Esophagus muscularis mucosa (tissue), 4 donors: ENCODE results near the gene SLC4A4. TPM values are rescaled to one million over a fixed set of nuclear protein-coding genes. Genes with fewer than 3 reads are reported as not detected.

Experiments
- DNase-seq: peaks from one replicate; pipeline ENCODE4 v3.0.0-alpha.2; 2017; ENCODE audit errors: extremely low spot score
- H3K27ac ChIP-seq, 4 donors: fragments of 200-600 bp; sonication (generic); replicated peaks in 1 of 4; 1 replicate in 3 of 4; 2 replicates in 1 of 4; pipeline ENCODE4 v1.5.1; 2016 to 2019; ENCODE audit warnings: mild to moderate bottlenecking in 1 of 4
- H3K27me3 ChIP-seq, 4 donors: fragments of 200-600 bp; sonication (generic); one replicate each; pipeline versions ENCODE4 v1.5.1 to v1.6.0; 2016 to 2019
- H3K36me3 ChIP-seq, 4 donors: fragments of 200-600 bp; sonication (generic); one replicate each; pipeline ENCODE4 v1.5.1; 2016 to 2019
- H3K4me1 ChIP-seq, 4 donors: fragments of 200-600 bp; sonication (generic); one replicate each; pipeline ENCODE4 v1.5.1; 2016 to 2019
- H3K4me3 ChIP-seq, 4 donors: fragments of 200-600 bp; sonication (generic); 1 replicate in 2 of 4; 2 replicates in 2 of 4; pipeline ENCODE4 v1.5.1; 2016 to 2019; ENCODE audit warnings: mild to moderate bottlenecking in 4 of 4, moderate library complexity in 1 of 4
- H3K9me3 ChIP-seq, 4 donors: fragments of 200-600 bp; sonication (generic); 1 replicate in 3 of 4; 2 replicates in 1 of 4; pipeline ENCODE4 v1.5.1; 2016 to 2019
- EP300 ChIP-seq: sonication (generic); formaldehyde crosslinking; IDR thresholded peaks from one replicate; pipeline ENCODE4 v1.6.1; 2017; ENCODE audit warnings: antibody characterized with exemption
- POLR2A ChIP-seq: fragments of 450-650 bp; IDR thresholded peaks from one replicate; pipeline ENCODE4 v1.6.1; 2017; ENCODE audit warnings: antibody characterized with exemption, moderate library complexity, mild to moderate bottlenecking, low read depth
- POLR2AphosphoS5 ChIP-seq, 2 donors: sonication (generic); formaldehyde crosslinking; IDR thresholded peaks; one replicate each; pipeline ENCODE4 v1.6.1; 2017; ENCODE audit warnings: antibody characterized with exemption in 2 of 2
- WGBS: methylation state at CpG from one replicate; pipeline ENCODE4 v1.1.5; 2018; 5-methylcytosine and 5-hydroxymethylcytosine counted together
- intact Hi-C: fragments of 100-400 bp; cut with DNase I; formaldehyde crosslinking; loops from one replicate; pipeline ENCODE4 v1.15.1; 2023
- total RNA-seq, 4 donors: library from RNA; depleted of rRNA; stranded (reverse); fragments of >200 nt; gene quantifications; one replicate each; pipeline versions ENCODE4 v1.1.0 to v1.2.1, GENCODE V29; 2016
- TF ChIP-seq, protein P1 (sequence below), 3 experiments: fragments of 200-600 bp in 2 of 3; fragments of 450-650 bp in 1 of 3; sonication (generic) in 2 of 3; IDR thresholded peaks; one replicate each; pipeline ENCODE4 v1.5.1; 2017 to 2019; ENCODE audit warnings: antibody characterized with exemption in 3 of 3, mild to moderate bottlenecking in 2 of 3, moderate library complexity in 1 of 3

Gene SLC4A4
- total RNA-seq, 4 donors from 2014 or later, result 1.2 to 4.8 (median 2.7) TPM

DNA sequence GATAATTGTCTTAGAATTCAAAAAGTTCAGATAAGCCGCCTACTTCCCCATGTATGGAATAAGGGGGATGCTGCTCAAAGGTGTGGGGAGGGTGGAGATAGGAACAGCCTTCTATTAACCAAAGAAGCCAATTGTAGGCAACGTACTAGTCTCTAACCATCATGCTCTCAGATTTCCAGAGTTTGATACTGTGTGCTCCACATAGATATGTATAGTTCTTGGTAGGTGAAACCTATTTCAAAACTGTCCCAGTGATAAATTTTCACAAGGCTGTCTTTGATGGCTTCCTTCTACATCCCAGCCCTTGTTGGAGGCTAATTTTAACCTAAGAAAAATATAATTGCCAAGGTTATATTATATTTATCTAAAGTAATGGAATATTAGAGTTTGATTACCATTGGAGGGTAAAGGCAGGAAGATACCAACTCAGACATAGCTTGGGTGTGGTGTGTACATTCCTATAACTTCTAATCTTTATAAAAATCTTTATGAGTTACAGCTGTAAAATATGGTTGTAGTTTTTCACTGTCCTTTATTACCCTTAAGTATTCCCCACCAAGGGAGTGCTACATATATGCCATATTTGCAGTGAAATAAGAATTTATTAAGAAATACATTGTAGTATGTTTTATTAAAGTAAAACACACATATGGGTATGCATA is 87.7 kb downstream of the SLC4A4 start:
- TF ChIP-seq POLR2AphosphoS5 (IDR thresholded peaks at IDR 0.05), result no peak
- TF ChIP-seq POLR2A, result no peak
- TF ChIP-seq, protein P1, sequence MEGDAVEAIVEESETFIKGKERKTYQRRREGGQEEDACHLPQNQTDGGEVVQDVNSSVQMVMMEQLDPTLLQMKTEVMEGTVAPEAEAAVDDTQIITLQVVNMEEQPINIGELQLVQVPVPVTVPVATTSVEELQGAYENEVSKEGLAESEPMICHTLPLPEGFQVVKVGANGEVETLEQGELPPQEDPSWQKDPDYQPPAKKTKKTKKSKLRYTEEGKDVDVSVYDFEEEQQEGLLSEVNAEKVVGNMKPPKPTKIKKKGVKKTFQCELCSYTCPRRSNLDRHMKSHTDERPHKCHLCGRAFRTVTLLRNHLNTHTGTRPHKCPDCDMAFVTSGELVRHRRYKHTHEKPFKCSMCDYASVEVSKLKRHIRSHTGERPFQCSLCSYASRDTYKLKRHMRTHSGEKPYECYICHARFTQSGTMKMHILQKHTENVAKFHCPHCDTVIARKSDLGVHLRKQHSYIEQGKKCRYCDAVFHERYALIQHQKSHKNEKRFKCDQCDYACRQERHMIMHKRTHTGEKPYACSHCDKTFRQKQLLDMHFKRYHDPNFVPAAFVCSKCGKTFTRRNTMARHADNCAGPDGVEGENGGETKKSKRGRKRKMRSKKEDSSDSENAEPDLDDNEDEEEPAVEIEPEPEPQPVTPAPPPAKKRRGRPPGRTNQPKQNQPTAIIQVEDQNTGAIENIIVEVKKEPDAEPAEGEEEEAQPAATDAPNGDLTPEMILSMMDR (IDR thresholded peaks at IDR 0.05), result no peak
- TF ChIP-seq EP300, result no peak
- H3K27me3 ChIP-seq, result no peaks in the 10 kb centered on the region
- H3K36me3 ChIP-seq, result no peaks in the 10 kb centered on the region
- 88% methylated on average over 2 of the region's 2 CpGs for WGBS
- DNase-seq, result no peak
- H3K4me3 ChIP-seq, result no peak overlapping the region
- H3K27ac ChIP-seq, result no peak overlapping the region
- intact Hi-C loops, result no loop called here
- no peaks in the 10 kb centered on the region for H3K9me3 ChIP-seq
- no peaks in the 10 kb centered on the region for H3K4me1 ChIP-seq

DNA sequence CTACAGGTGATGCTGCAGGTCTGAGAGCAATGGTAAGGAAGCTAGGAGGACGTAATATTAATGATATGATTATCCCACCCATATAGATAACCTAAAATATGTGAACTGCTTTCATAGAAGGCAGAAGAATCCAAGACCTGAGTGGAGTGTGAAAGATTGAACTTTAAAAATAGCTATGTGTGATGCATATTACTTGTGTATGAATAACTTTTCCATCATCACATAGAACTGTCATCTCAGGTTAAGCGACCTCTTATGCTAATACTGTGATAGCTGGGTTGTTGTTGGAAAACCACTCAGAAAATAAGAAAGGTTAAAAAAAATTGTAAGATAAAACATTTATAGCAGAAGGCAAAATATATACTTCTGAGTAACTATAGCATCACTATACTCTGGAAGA is 90.3 kb downstream of the SLC4A4 start:
- Histone ChIP-seq H3K27ac (no peak overlapping the region), H3K9me3 (no peaks in the 10 kb centered on the region), H3K4me3 (no peak overlapping the region), H3K27me3 (no peaks in the 10 kb centered on the region), H3K36me3 (no peaks in the 10 kb centered on the region), H3K4me1 (no peaks in the 10 kb centered on the region)
- intact Hi-C loops, result no loop called here
- no peak for TF ChIP-seq EP300
- no peak for TF ChIP-seq POLR2A
- TF ChIP-seq POLR2AphosphoS5 (IDR thresholded peaks at IDR 0.05), result no peak
- TF ChIP-seq, protein P1 (IDR thresholded peaks at IDR 0.05), result no peak
- 93% methylated on average over 2 of the region's 2 CpGs for WGBS
- no peak for DNase-seq

DNA sequence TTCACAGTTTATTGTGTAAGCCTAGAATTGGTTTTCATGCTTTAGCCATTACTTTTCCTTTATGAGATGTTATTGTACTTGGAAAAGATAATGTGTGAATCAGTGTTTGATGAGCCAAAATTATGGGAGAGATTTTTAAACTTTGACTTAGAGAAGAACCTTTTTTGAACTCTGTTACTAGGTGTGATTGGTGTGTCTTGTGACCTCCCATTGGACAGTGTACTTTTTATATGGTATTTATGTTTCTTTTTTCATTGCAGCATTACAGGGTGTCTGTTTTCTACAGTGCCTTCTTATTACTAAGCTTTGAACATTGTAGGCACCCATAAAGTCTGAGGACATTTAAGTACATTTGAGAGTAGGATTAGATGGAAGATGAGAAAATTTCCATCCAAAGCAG is 91.1 kb downstream of the SLC4A4 start:
- Histone ChIP-seq H3K4me1 (no peaks in the 10 kb centered on the region), H3K9me3 (no peaks in the 10 kb centered on the region), H3K27ac (no peak overlapping the region), H3K36me3 (no peaks in the 10 kb centered on the region), H3K27me3 (no peaks in the 10 kb centered on the region), H3K4me3 (no peak overlapping the region)
- TF ChIP-seq POLR2A (no peak), EP300 (no peak), POLR2AphosphoS5 (IDR thresholded peaks at IDR 0.05) (no peak)
- TF ChIP-seq, protein P1 (IDR thresholded peaks at IDR 0.05), result no peak
- DNase-seq, result no peak
- intact Hi-C loops, result no loop called here

DNA sequence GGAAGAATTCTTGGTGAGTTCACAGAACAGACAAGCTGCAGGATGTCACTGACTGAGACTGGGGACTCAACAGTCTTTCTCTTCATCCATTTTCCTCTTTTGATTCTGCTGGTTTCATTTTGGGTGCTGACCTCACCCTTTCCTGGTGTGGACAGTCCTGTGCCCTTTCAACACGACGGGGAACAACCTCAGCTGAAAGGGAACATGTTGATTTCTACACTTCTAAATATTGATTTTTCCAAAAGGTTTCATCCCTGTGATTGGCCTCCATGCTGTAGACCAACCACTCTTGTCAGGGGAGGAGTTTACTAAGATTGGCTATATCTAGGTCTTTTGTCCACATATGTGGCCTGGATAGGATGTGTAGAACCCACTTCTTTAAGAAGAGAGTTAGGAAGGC is 91.8 kb downstream of the SLC4A4 start:
- Histone ChIP-seq H3K9me3 (no peaks in the 10 kb centered on the region), H3K36me3 (no peaks in the 10 kb centered on the region), H3K4me3 (no peak overlapping the region), H3K27me3 (no peaks in the 10 kb centered on the region), H3K27ac (no peak overlapping the region), H3K4me1 (no peaks in the 10 kb centered on the region)
- TF ChIP-seq POLR2A (no peak), POLR2AphosphoS5 (IDR thresholded peaks at IDR 0.05) (no peak), EP300 (no peak)
- TF ChIP-seq, protein P1 (IDR thresholded peaks at IDR 0.05), result no peak
- intact Hi-C loops, result no loop called here
- WGBS, result 94% methylated on average over 2 of the region's 2 CpGs
- no peak for DNase-seq

DNA sequence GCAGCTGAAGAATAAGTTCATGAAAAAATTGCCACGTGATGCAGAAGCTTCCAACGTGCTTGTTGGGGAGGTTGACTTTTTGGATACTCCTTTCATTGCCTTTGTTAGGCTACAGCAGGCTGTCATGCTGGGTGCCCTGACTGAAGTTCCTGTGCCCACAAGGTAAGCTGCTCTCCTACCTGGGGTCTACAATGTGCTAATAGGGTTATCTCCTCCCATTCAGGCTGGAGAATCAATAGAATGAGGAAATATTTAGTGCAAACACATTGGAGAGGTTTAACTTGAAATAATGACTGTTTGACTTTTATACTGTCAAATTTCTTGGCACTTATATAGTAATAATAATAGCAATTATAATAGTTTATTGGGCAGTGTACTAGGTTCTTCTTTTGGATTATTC is 101.8 kb downstream of the SLC4A4 start:
- H3K27me3 ChIP-seq, result no peaks in the 10 kb centered on the region
- no peak overlapping the region for H3K27ac ChIP-seq
- 79% methylated on average over 2 of the region's 2 CpGs for WGBS
- no peak overlapping the region for H3K4me3 ChIP-seq
- intact Hi-C loops, result no loop called here
- TF ChIP-seq EP300 (no peak), POLR2A (no peak), POLR2AphosphoS5 (IDR thresholded peaks at IDR 0.05) (no peak)
- TF ChIP-seq, protein P1 (IDR thresholded peaks at IDR 0.05), result no peak
- H3K9me3 ChIP-seq, result no peaks in the 10 kb centered on the region
- H3K4me1 ChIP-seq, result no peaks in the 10 kb centered on the region
- no peak for DNase-seq
- H3K36me3 ChIP-seq, result no peaks in the 10 kb centered on the region
